ENCODE data around the gene DSCAM. TPM values are rescaled to one million over a fixed set of nuclear protein-coding genes. Genes with fewer than 3 reads are reported as not detected.

DSCAM gene
- total RNA-seq, 1 donor from 2014 or later: not detected

DNA sequence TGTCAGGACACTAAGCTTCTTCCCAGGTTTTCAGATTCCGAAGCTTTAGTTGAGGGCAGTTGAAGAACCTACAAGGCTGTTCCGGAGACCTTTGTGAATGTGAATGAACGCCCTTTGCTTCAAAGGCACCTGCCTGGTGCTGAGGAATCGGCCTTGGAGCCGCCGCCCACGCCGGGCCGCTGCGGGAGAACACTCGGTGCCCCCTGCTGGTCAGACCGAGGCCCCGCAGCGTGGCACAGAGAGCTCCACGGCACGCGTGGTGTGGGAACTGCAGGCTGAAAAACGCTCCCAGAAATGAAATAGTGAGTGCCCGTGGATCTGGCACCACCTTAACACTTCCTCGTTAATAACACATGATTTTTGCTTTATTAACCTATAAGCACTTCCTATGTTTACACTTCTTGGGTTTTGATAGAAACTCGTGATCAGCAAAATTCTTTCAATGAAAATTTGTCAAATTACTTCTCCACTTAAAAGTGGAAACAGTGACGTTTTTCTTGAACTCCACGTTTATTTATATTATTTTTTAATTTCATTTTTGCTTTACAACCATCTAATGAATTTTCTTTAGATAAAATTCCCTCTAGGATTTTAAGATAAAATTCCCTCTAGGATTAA is 460.6 kb downstream of the DSCAM start:
- H3K4me3 ChIP-seq: no peak overlapping the region
- Mint-ChIP-seq H3K27me3 (ENCODE audit: insufficient read depth, low read depth) (no peaks in the 10 kb centered on the region), H3K36me3 (no peaks in the 10 kb centered on the region), H3K4me3 (no peak overlapping the region), H3K27ac (no peak overlapping the region), H3K9me3 (no peaks in the 10 kb centered on the region), H3K4me1 (peaks cover 4% of the 10 kb centered on the region)
- no peak overlapping the region for H2AFZ ChIP-seq (replicated peaks)
- no peaks in the 10 kb centered on the region for H3F3A ChIP-seq (ENCODE audit: low read depth)
- no peaks in the 10 kb centered on the region for H3K27me3 ChIP-seq
- no peak overlapping the region for H3K9ac ChIP-seq
- DNase-seq (ENCODE audit: low spot score): peak; percentile 82
- TF ChIP-seq, protein P1, sequence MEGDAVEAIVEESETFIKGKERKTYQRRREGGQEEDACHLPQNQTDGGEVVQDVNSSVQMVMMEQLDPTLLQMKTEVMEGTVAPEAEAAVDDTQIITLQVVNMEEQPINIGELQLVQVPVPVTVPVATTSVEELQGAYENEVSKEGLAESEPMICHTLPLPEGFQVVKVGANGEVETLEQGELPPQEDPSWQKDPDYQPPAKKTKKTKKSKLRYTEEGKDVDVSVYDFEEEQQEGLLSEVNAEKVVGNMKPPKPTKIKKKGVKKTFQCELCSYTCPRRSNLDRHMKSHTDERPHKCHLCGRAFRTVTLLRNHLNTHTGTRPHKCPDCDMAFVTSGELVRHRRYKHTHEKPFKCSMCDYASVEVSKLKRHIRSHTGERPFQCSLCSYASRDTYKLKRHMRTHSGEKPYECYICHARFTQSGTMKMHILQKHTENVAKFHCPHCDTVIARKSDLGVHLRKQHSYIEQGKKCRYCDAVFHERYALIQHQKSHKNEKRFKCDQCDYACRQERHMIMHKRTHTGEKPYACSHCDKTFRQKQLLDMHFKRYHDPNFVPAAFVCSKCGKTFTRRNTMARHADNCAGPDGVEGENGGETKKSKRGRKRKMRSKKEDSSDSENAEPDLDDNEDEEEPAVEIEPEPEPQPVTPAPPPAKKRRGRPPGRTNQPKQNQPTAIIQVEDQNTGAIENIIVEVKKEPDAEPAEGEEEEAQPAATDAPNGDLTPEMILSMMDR (IDR thresholded peaks at IDR 0.05): peak; percentile 89
- TF ChIP-seq EZH2phosphoT487 (IDR thresholded peaks at IDR 0.05): no peak
- no peak overlapping the region for H3K4me2 ChIP-seq
- H3K9me3 ChIP-seq (ENCODE audit: low read depth): no peaks in the 10 kb centered on the region
- no peaks in the 10 kb centered on the region for H3K36me3 ChIP-seq
- no peak overlapping the region for H3K27ac ChIP-seq
- no peaks in the 10 kb centered on the region for H3K79me2 ChIP-seq (ENCODE audit: low read depth)
- H3K4me1 ChIP-seq: peaks cover 9% of the 10 kb centered on the region
- no peaks in the 10 kb centered on the region for H4K20me1 ChIP-seq (ENCODE audit: low read depth)

DNA sequence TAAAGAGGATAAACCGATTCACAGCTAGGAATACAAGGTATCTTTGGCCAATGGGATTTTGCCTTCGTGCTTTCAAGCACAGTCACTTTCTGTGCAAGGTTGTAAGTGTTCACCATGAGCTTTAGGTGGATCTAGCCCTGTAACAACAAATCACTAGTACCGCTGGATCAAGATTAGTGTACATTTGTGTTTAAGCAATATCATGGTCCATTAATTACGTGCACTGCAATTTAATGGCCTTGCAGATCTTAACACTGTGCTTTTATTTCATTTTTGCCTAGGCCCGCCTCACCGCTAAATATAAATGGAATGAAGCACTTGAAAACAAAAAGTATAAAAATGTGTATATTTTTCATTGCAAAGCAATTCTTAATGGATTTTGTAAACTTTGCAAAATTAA is 461.1 kb downstream of the DSCAM start:
- Histone ChIP-seq H3K36me3 (no peaks in the 10 kb centered on the region), H3K4me1 (peaks cover 9% of the 10 kb centered on the region), H3F3A (ENCODE audit: low read depth) (no peaks in the 10 kb centered on the region), H3K27me3 (no peaks in the 10 kb centered on the region), H3K9ac (no peak overlapping the region), H3K9me3 (ENCODE audit: low read depth) (no peaks in the 10 kb centered on the region), H3K79me2 (ENCODE audit: low read depth) (no peaks in the 10 kb centered on the region), H3K4me3 (no peak overlapping the region), H4K20me1 (ENCODE audit: low read depth) (no peaks in the 10 kb centered on the region), H2AFZ (replicated peaks) (no peak overlapping the region), H3K4me2 (no peak overlapping the region), H3K27ac (no peak overlapping the region)
- Mint-ChIP-seq H3K4me1 (peaks cover 4% of the 10 kb centered on the region), H3K4me3 (no peak overlapping the region), H3K27me3 (ENCODE audit: insufficient read depth, low read depth) (no peaks in the 10 kb centered on the region), H3K27ac (no peak overlapping the region), H3K36me3 (no peaks in the 10 kb centered on the region), H3K9me3 (peaks cover 2% of the 10 kb centered on the region)
- TF ChIP-seq, protein P1 (IDR thresholded peaks at IDR 0.05): no peak
- TF ChIP-seq EZH2 (IDR thresholded peaks at IDR 0.05) (no peak), EZH2phosphoT487 (IDR thresholded peaks at IDR 0.05) (no peak)
- DNase-seq (ENCODE audit: low spot score): no peak

DNA sequence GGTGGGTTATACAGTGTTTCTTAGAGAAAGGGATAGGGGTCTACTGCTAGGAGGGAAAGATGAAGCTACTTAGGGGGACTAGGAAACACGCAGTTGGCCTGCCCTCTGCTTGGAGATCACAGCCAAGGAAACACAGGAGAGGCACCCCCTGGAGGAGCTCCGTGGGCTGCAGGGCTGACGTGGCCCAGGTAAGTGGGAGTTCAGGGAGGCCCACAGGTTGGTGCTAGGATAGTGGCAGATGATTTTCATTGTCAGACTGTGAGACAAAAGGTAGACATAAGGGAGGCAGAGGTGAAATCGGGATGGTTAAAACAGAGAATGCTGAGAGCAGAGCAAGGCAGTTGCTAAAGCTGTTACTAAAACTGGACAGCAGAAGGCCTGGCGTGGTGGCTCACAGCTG is 463.0 kb downstream of the DSCAM start:
- Histone ChIP-seq H2AFZ (replicated peaks) (no peak overlapping the region), H3K4me3 (no peak overlapping the region), H3K4me1 (peaks cover 9% of the 10 kb centered on the region), H3K27me3 (no peaks in the 10 kb centered on the region), H3K9ac (no peak overlapping the region), H3K9me3 (ENCODE audit: low read depth) (no peaks in the 10 kb centered on the region), H3K79me2 (ENCODE audit: low read depth) (no peaks in the 10 kb centered on the region), H3K36me3 (no peaks in the 10 kb centered on the region), H3K4me2 (no peak overlapping the region), H3F3A (ENCODE audit: low read depth) (no peaks in the 10 kb centered on the region), H3K27ac (no peak overlapping the region), H4K20me1 (ENCODE audit: low read depth) (no peaks in the 10 kb centered on the region)
- no peak for TF ChIP-seq EZH2phosphoT487 (IDR thresholded peaks at IDR 0.05)
- TF ChIP-seq, protein P1 (IDR thresholded peaks at IDR 0.05): no peak
- no peak for TF ChIP-seq EZH2 (IDR thresholded peaks at IDR 0.05)
- H3K4me1 Mint-ChIP-seq: peaks cover 4% of the 10 kb centered on the region
- no peak for DNase-seq (ENCODE audit: low spot score)
- no peak overlapping the region for H3K4me3 Mint-ChIP-seq
- no peaks in the 10 kb centered on the region for H3K36me3 Mint-ChIP-seq
- no peak overlapping the region for H3K27ac Mint-ChIP-seq
- no peaks in the 10 kb centered on the region for H3K27me3 Mint-ChIP-seq (ENCODE audit: insufficient read depth, low read depth)
- peaks cover 4% of the 10 kb centered on the region for H3K9me3 Mint-ChIP-seq
